CD4-positive, alpha-beta T cell treated with Interferon alpha-2 for 1 hour (primary cell): ENCODE measurements around the gene SGPL1.

Experiments
- DNase-seq, 2 donors: peaks; one replicate each; pipeline ENCODE4 v3.0.0-alpha.2; 2020 to 2022

Gene SGPL1

DNA sequence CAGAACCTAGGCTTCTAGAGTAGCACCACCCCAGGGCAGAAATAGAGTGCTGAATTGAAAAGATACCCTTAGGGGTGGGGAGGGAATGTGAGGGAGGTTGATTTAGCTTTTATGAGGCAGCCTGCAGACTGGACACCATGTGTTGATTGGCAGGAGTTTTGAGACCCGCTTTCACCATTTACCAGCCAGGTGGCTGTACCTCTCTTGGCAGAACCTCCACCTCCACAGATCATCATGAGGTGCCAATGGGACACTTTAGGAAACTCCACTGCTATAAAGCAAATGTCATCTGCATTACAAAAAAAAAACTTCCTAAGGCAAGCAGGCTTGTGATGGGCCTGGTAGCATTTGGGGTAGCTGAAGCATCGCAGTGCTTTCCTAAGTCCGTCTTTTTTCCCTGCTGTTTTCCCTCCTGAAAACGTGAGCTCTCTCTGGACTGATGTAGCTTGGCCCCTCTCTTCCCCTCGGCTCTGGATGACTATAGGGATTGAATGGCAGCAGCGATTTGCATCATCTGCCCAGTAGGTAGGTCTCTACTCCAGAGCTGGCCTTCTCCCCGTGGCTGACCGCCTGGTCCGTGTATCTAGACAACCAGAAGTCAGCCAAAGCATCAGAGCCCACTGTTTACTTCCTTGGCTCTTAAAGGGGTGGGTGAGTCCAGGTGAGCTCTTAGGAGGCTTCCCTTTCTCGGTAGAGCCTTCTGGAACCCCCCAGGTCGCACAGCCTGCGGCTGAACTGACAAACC lies 71.3 kb downstream of the SGPL1 start:
- no peak for DNase-seq

DNA sequence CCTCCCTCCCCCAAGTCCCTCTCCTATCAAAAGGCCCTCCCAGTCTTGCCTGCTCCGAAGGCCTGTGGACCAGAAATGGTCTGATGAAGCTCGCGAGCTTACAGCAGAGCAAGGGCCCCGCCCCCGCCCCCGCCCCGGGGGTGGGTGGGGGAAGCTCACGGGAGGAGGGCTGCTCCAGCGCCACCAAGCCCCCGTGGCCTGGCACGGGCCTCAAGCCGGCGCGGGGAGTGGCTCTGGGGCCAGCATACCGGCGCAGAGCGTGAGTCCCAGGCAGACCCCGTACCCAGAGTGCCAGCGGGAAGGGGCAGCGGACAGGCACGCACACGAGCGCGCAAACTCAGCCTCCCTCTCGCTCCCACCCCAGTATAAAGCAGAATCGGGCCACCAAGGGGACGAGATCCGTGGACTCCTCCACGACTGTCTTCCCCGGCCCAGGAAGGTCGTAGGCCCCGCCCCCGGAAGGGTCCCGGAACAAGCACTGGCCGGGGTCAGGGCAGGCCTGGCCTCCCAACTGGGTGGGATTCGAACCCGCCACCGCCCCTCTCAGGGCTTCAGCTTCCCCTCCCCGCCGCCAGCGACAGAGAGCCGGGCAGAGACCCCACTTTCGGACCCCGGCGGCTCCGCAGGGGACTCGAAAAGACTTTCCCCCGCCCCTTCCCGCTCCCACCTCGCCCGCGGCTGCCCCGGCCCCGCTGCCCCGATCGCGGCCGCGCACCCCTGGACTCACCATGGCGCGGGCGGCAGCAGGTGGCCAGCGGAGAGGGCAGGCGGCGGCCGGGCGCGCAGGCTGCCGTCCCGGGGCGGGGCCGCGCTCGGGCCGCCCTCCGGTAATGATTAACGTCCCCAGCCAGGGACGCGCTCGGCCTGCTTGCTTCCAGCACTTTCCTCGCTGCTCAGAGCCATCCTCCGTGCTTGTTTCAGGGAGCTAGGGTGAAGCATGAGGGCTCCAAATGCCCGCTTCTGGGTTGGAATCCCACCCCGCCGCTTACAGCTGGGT lies 72.4 kb downstream of the SGPL1 start, which contains the start of gene PCBD1:
Gene PCBD1 (minus strand): TSS at position 762 of the 997 bp plus-strand sequence. CDS start 32 bp downstream, at position 730.
- DNase-seq = peak; percentile 58 to 78

DNA sequence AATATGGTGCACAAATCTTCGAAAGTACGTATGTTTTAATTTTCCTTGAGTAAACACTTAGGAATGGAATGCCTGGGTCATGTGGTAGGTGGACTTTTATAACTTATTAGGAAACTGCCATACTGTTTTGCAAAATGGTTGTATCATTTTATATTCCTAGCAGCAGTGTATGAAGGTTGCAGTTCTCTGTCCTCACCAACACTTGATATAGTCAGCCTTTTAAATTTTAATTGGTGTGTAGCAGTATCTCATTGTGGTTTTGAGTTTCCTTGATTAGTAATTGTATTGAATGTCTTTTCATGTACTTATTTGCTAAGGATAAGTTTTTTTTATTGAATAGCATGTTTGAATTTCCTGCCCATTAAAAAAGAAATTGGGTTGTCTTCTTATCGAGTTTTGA lies 73.5 kb downstream of the SGPL1 start:
- no peak for DNase-seq

DNA sequence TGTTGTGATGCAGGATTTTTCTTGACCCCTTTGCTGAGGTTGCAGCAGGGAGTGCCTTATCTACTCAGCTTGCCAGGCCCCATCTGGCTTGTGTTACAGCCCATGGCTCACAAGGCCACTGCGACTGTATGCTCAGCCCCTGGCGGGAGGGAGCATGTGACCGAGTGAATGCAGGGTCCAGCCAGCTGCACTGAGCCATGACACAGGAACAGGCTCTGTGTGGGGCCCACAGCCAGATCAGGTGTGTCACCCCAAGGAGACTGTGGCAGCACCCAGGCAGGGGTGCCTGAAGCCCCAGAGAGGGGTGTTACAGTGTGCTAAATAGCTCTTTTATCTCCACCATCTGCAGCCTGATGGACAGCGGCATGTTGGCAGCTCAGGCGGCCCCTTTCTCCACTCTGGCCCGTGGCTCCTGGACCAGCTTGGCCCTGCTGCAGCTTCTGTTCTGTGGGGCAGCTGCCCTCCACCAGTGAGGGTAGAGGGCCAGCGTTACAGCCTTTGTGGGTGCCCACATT lies 75.2 kb downstream of the SGPL1 start:
- no peak for DNase-seq

DNA sequence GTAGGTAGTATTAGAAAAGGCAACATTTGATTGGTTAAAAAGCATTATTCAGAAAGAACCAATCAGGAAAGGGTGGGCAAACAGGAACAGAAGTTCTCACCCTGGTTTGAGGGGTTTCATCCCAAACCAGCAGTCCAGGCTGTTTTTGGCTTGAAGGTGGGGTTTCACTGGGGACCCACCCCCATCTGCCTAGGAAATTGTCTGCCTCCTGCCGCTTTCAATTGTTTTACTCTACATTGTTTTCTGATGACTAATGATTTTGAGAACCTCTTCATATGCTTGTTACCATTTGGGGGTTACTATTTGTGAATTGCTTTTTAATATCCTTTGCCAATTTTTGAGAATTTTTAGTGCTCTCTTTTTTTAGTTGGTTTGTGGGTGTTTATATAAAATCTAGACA lies 75.9 kb downstream of the SGPL1 start:
- no peak for DNase-seq

DNA sequence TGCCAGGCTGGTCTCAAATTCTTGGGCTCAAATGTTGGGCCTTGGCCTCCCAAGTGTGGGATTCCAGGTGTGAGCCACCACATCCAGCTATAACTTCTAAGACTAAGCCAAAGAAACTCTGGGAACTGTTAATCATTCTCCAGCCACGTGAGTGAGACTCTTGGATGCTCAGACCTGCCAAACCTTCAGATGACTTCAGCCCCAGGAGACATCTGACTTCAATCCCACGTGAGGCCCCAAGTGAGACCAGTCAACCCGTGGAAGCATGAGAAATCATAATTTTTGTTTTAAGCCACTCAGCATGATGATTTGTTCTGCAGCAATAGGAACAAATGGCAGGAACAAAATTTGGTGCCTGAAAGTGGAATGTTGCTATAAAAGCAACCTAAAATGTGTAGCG lies 76.9 kb downstream of the SGPL1 start:
- no peak for DNase-seq

DNA sequence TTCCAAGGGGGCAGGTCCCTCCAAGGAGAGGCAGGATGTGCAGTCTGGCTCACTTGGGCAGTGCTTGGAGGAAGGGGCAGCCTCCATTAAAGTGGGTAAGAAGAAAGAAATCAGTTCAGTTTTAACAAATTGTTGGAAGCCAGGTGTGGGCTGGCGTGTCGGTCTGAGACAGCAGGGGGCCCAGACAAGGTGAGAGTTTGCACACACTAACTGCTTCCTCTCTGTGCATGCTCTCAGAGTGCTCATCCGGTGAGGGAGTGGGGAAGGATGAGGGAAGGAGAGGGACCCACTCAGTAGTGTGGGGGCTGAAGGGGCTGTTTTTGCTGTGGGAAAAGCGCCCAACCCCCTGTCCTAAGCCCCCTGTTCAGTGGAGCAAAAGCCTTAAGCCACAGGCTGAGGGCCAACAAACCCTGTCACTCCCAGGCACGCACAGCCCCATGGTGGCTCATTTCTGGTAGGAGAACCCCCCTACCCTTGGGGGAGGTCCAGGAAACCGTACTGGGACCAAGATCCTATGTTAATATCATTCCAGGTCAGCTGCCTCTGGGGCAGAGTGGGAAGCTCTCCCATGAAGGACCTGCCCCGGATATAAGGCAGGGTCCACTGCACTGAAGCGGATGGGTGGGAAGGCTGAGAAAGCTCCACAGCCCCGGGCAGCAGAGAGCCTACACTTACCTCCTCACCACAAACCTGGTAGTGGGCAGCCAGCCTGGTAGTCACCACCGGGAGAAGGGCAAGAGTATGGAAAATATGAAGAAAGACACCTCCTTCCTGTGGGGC lies 77.7 kb downstream of the SGPL1 start:
- no peak for DNase-seq

DNA sequence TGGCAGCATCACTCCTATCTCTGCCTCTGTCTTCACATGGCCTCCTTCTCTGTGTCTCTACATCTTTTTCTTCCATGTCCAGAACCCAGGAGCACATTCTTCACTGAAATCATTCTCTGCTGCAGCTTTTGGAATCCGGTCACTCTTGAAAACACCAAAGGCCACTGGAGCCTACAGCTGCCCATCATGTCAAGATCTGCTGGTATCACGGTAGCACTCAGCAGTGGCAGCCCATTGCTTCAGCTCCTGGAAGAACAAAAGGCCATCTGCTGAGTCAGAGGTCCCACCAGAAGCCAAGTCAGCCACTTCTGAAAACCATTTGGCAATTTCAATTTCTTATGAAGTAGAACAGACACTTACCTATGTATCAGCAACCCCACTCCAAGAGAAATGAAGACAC lies 78.7 kb downstream of the SGPL1 start:
- DNase-seq = no peak

DNA sequence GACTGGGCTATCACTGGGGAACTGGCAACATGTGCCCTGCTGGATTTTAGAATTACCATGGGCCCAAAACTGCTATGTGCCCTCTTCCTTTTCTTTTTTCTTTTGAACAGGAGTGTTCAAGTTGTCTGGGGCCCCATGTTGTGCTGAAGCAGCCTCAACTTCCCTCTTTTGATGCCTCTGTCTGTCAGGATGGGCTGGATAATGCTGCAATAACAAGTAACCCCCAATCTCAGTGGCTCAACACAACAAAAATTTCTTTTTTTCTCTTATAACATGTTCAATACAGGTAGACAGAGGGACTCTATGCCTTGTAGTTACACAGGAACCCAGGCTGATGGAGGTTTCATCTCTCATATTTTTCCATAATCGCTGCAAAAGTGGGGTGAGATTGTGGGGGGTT lies 80.8 kb downstream of the SGPL1 start:
- no peak for DNase-seq

DNA sequence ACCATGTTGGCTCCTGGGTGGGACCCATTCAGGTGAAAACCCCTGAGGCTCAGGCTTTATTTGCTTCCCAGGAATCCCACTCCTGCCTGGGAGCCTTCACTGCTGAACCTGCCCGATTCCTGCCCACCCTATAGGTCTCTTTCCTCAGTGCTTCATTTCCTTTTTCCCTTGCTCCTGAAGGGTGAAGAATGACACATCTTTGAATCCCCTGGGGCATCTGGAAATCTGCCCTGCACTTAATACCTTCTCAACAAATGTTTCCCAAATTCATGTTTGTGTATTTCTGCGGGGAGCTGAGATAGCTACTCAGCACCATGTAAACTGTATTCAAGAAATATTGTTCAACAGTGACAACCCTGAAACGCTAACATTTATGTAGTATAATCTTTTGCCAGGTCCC lies 82.9 kb downstream of the SGPL1 start:
- DNase-seq = no peak

DNA sequence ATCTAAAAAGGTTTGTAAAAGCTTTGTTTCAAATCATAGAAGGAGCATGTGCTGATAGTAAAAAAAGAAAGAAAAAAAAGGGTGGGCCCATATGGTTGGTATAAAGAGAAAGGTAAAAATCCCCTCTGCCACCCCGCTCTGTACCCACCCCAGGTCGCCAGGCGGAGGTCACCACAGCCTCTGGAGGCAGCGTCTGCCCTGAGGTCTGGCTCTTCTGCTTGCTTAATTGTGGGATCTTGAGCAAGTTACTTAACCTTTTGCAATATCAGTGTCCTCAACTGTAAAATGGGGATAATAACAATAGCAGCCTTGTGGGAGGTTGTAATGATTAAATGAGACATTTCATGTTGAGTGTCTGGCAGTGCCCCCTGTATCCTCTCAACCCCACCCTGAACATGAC lies 83.3 kb downstream of the SGPL1 start:
- no peak for DNase-seq

DNA sequence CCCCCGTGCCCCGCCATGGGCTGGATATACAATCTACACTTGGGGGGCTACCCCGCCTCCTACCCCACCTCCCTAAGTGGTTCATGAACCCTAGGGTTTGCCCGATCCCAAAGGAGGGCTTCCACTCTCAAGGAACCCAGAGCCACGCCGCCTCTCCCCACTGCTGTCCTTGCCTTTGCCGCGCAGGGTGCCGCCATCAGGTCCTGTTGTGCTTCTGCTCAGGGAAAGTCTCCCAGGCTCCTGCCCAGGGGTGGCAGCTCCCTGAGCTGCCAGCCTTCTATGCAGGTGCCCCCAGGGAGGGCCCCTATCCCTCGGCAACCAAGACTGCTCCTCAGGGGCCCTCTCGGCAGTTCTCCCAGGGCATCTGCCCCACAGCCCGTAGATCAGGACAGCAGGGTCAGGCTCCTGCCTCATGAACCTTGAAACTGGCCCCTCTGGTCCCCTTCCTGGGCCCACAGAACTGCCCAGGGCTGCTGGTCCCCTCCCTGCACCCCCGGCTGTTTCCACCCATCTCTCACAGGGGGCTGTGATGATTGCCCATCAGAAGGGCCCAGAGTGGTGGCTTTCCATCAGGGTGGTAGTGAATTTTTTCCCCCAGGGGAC lies 85.6 kb downstream of the SGPL1 start:
- DNase-seq = no peak

DNA sequence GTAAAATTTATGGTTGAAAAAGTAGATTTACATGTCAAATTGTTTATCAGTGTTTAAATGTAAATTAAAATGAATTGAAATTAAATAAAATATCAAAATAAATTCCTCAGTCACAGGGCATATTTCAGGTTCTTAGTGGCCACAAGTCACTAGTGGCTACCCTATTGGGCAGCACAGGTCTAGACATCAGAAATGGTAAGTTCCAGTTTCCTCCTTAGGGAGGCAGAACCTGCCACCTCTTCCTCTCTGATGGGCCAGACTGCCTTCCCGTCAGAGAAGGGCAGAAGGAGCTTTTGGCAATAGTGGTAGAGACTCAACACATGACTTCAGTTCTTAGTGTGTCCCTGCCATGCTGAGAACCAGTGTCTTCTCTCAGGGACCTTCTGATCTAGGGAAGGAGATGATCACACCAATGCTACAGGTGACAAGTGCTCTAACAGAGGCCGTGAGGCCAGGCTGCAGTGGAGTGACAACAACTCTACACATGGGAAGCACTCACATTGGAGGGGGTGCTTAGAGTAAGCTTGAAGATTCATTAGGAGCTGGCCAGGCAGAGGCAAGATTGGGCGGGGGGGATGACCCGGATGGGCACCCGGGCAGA lies 87.0 kb downstream of the SGPL1 start:
- no peak for DNase-seq

DNA sequence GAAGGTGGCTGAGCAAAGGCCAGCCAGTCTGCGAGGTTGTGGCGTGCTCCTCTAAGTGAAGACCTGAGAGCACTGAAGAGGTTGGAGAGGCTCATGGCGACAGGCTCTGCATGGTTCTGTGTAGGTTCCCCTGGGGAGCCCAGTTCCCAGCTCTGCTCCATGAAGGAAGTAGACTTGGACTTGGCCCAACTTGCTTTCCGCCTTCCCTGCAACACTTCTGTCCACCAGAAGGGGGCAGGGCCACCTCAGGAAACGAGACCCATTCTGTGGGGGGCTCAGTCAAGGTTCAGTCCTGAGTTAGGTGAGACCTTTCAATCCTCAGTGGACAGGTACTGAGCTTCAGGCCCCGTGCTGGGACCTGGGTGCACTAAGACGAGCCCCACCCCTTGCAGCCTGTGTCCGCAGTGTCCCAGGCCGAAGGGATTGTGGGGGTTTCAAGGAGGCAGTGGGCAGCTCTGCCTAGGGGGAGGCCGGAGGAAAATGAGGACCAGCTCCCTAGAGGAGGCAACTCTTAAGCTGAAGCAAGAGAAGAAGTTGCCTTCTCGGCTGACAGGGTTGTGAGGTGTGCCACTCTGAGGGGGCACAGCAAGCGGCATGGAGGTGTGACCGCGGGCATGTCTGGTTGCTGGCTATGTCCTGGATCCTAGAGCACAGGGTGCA lies 87.6 kb downstream of the SGPL1 start:
- peak in 1 of 2 donors; percentile 23 for DNase-seq

DNA sequence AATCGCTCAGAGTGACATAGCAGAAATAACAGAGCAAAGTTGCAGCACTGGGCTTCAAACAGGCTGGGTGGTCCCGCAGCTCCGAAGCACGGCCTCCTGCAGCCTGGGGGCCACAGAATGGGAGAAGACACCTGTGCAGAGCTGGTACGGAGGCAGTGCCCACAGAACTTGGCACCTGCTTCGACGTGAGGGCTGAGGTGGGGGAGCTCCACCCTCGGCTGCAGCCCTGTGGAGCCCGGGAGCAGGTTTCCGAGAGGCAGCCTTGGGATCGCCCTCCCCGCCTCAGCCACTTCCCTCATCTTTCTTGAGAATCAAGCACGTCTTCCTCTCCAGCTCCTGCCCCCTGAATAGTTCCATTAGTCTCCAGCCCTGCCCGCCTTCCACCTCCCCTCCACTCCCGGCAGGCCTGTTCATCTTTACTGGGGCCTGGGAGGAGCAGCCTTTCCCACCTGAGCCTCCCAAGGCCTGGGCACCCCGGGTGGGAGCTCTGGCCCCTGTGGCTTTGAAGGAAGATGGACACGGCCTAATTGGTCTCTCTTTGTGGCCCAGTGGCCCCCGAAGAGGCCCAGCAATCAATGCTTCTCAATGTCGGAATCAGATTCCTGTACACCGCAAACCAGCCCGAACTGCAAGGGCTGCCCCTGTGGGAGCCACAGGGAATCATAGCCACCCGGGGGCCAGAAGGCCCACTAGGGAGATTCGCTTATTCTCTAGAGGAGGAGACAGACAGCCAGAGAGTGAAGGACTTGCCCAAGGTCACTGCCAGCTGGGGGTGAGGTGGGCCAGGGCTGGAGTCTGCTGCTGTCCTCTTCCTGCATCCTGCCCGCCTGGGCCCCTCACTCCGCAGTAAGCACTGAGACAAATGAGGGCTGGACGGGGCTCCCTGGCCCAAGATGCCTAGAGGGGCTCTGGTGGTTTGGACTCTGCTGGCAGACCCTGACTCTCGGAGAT lies 89.6 kb downstream of the SGPL1 start:
- DNase-seq = no peak

DNA sequence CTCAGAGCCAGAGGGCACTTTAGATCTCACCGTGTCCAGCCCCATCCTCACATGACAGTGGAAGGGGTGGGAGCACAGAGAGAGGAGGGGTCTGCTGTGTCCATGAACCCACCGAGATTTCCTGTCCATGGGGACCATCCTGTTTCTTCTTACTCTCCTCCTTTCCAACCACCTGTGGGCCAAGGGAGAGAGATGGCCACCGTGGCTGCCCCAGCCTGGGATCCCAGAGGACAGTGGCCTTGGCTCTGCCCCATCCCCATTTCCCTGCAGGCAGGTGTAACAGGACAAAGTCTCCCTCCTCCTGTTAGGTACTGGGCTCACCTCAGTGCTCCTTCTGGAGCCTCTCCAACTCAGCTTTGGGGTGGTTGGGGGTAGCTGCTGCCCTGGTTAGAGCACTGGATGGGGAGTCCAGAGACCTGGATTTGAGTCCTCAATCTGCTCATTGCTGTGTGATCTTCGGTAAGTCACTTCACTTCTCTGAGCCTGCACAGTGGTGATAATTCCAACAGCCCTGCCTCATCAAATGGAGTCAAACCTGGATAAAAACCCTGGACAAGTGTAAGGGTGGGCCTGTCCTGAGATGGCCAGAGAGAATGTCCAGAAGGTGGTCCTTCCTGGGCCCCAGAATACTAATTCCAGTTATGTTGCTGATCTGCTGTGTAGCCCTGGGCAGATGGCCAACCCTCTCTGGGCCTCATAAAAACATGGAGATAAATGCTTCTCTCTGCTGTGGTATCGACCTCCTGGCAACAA lies 90.5 kb downstream of the SGPL1 start:
- DNase-seq = no peak

DNA sequence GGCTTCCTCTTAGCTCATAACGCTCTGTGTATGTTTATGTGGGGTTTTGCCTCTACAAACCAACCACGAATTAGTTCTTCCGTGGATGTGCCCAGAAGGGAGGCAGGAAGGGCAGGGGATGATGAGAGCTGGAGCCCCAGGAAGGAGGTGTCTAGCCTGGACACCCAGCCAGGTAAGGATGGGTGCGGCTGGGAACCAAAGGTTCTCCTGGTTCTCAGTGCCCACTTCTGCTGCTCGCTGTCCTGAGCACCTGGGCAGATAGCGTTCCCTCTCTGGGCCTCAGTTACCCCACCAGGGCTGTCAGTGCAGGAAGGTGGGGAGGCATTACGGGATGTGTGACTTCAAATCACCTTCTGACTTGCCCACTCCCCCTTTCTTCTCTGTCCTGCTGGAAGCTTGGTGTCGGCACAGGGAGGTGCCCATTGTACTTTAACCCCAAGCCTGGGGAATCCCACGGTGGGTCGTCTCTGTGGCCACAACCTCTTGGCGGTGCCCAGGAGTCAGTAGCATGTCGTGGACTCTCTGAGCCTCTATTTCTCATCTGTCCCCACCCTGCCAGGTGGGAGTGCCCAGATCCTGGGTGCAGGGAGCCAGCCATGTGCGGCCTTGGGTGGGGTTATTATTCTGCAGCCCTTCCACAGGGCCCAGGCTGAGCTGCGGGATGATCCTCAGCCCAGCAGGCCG lies 91.3 kb downstream of the SGPL1 start:
- no peak for DNase-seq

DNA sequence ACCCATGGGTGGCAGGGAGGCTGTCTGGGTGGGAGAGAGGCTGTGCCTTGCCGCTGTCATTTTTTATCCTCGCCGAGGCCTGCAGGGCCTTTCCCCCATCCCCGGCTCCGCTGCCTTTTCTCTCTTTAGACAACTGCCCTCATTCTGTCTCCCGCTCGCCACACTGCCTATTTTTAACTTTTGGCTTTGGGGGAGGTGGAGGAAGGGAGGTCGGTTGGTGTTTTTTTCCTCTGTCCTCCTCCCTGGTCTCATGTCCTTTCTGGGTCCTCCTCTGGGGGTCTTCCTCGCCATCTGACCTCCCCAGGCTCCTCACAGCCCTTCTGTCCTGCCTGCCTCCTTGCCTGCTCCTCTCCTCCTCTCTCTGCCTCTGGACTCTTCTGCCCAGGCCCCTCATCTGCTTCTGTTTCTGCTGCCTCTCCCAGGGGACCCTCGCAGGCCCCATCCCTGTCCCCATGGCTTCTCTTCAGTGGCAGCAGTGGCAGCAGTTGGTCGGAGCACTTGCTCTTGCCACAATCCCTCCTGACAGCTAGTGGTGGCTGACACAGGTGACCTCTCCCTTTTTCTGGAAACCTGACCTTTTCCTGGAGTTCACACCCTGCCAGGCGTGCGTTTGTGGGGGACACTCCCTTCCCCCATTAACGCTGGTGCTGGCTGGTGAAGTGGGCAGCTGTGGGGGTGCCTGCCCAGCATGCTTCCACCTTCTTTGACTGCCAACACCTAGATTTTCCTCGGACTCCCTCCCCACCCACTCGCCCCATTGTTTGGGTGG lies 92.1 kb downstream of the SGPL1 start:
- no peak for DNase-seq
